ENCODE data around the gene ABLIM1. TPM values are rescaled to one million over a fixed set of nuclear protein-coding genes. Genes with fewer than 3 reads are reported as not detected.

ABLIM1 gene
- total and polyA plus RNA-seq, 10 of the 15 experiments (the other 5 are each of a cell fraction or from before 2014, with no cell fraction given), result 14.2 to 50.5 (median 28.1) TPM

- Histone ChIP-seq H3K79me2 (ENCODE audit: control insufficient read depth, insufficient read depth, low read length) (no peaks in the 10 kb centered on the region), H3K9me3 (replicated peaks; ENCODE audit: control insufficient read depth, insufficient read depth, low read length) (no peaks in the 10 kb centered on the region), H3K4me3 (peak overlapping the region; percentile 40; the same call in 1 of the 2 replicates), H3K4me2 (ENCODE audit: control insufficient read depth, insufficient read depth) (peak overlapping the region; percentile 26; the same call in 1 of the 2 replicates), H3K36me3 (ENCODE audit: control insufficient read depth in 2 of 2, insufficient read depth in 2 of 2, low read length in 1 of 2) (no peaks in the 10 kb centered on the region), H3K27me3 (replicated peaks in 1 of 2; ENCODE audit: control insufficient read depth in 2 of 2, insufficient read depth in 2 of 2, low read length in 1 of 2) (peaks cover 5 to 7% of the 10 kb centered on the region in 2 experiments; a peak in 3 of 4 replicates), H3K9ac (ENCODE audit: control insufficient read depth, insufficient read depth, low read length) (peak overlapping the region; percentile 34), H2AFZ (ENCODE audit: control insufficient read depth, low read depth, low read length) (no peak overlapping the region; the same call in 1 of the 2 replicates), H4K20me1 (ENCODE audit: control insufficient read depth, insufficient read depth) (no peaks in the 10 kb centered on the region), H3K4me1 (ENCODE audit: control insufficient read depth, insufficient read depth, low read length) (peaks cover 1% of the 10 kb centered on the region), H3K27ac (ENCODE audit: control insufficient read depth, insufficient read depth) (peak overlapping the region; percentile 8)
- DNase-seq (ENCODE audit: low read depth, low spot score) (no peak), FAIRE-seq (no peak), ATAC-seq (peak; percentile 59)
- CTCF ChIA-PET, result interaction anchor here (1.0 to 2.1 kb wide), 6 partner anchors 15 to 99 kb away, joined by 3 to 21 read pairs (median 4); no protein-coding TSS in a partner anchor
- SMC1A ChIA-PET (ENCODE audit: uncharacterized antibody, unreplicated experiment), result interaction anchor here (0.6 to 2.0 kb wide), 8 partner anchors 14 to 692 kb away, joined by 3 to 14 read pairs (median 3); no protein-coding TSS in a partner anchor
- no TSS peak for BruUV-seq (replicated peaks)
- TF ChIP-seq ZSCAN29 (IDR thresholded peaks at IDR 0.05) (no peak), EP300 (IDR thresholded peaks at IDR 0.05; ENCODE audit: borderline replicate concordance in 1 of 2, control insufficient read depth in 1 of 2, low read depth in 2 of 2, low read length in 2 of 2) (no peak), TAF1 (IDR thresholded peaks at IDR 0.05; ENCODE audit: borderline replicate concordance, low read depth, low read length) (no peak), IKZF2 (IDR thresholded peaks at IDR 0.05) (peak in 1 of 2 experiments; percentile 16; a peak in 1 of 4 replicates), YY1 (IDR thresholded peaks at IDR 0.05; ENCODE audit: low read depth, low read length) (no peak), SUZ12 (IDR thresholded peaks at IDR 0.05; ENCODE audit: unreplicated experiment) (peak; percentile 31), POU2F2 (IDR thresholded peaks at IDR 0.05; ENCODE audit: borderline replicate concordance, low read depth, low read length) (no peak), YBX1 (IDR thresholded peaks at IDR 0.05) (no peak), SRF (IDR thresholded peaks at IDR 0.05; ENCODE audit: low read depth in 2 of 2, low read length in 2 of 2) (no peak), KDM1A (IDR thresholded peaks at IDR 0.05; ENCODE audit: borderline replicate concordance) (no peak)
- RAD21 ChIA-PET (ENCODE audit: unreplicated experiment), result interaction anchor here (0.7 to 2.8 kb wide), 5 partner anchors 21 to 99 kb away, joined by 4 to 21 read pairs (median 6); no protein-coding TSS in a partner anchor
- 17% methylated on average over 17 of the region's 17 CpGs for WGBS (ENCODE audit: insufficient coverage, insufficient replicate concordance, low lambda C conversion rate, missing lambda C conversion rate)
- POLR2A ChIA-PET, result interaction anchor here (1.1 kb wide), 1 partner anchor 10 kb away, joined by 3 read pairs; no protein-coding TSS in a partner anchor
- intact Hi-C loops (cut with micrococcal nuclease; ENCODE audit: unreplicated experiment) (no loop called here), in situ Hi-C loops (cut with MboI) (no loop called here)
Measured at GRCh38 chr10:114402871-114403540, 255.1 kb downstream of the ABLIM1 start.
